ENCODE data around the gene RGS6. TPM values are rescaled to one million over a fixed set of nuclear protein-coding genes. Genes with fewer than 3 reads are reported as not detected.

Gene RGS6
- total RNA-seq, 1 experiment from 2014 or later = not detected

DNA sequence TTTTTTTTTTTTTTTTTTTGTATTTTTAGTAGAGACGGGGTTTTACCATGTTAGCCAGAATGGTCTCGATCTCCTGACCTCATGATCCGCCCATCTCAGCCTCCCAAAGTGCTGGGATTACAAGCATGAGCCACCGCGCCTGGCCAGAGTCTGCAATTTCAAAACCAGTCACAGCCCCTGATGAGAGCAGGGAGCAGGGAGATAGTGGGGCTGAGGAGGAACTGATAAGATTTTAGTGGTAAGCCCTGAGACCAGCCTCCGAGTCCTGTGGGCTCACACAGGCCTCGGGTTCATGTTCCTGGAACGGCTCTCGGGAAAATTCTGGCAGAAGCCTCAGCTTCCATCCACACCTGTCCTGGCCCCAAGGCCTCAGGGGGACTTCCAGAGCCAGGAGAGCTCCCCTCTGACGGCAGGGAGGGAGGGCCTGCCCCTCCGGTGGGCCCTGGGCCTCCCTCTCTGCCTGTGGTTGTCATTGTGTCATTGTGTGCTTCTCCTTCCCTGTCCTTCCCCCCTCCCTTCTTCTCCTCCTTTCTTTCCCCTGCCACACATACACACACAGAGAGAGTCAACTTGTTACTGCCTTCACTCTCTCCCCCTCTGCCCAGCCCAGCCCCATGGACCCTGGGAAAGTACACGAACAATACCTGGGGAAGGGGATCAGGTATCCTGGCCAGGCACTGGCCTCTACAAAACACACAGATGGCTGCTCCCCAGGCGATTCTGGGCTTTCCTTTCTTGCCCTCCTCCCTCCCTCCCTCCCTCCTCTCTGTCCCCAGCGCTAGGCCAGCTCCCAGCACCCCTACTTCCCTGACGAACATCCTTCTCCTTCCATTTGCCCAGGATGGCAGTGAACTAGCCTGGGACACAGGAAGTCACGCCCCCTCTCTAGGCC, 667.6 kb downstream of the RGS6 start:
- H3K9me3 Mint-ChIP-seq (ENCODE audit: unreplicated experiment) = no peaks in the 10 kb centered on the region
- H3K4me1 Mint-ChIP-seq (ENCODE audit: insufficient read depth, unreplicated experiment) = no peaks in the 10 kb centered on the region
- TF ChIP-seq, protein P1, sequence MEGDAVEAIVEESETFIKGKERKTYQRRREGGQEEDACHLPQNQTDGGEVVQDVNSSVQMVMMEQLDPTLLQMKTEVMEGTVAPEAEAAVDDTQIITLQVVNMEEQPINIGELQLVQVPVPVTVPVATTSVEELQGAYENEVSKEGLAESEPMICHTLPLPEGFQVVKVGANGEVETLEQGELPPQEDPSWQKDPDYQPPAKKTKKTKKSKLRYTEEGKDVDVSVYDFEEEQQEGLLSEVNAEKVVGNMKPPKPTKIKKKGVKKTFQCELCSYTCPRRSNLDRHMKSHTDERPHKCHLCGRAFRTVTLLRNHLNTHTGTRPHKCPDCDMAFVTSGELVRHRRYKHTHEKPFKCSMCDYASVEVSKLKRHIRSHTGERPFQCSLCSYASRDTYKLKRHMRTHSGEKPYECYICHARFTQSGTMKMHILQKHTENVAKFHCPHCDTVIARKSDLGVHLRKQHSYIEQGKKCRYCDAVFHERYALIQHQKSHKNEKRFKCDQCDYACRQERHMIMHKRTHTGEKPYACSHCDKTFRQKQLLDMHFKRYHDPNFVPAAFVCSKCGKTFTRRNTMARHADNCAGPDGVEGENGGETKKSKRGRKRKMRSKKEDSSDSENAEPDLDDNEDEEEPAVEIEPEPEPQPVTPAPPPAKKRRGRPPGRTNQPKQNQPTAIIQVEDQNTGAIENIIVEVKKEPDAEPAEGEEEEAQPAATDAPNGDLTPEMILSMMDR (IDR thresholded peaks at IDR 0.05; ENCODE audit: unreplicated experiment) = no peak
- H3K36me3 Mint-ChIP-seq (ENCODE audit: insufficient read depth, unreplicated experiment) = no peaks in the 10 kb centered on the region
- H3K27ac Mint-ChIP-seq (ENCODE audit: low read depth, unreplicated experiment) = no peak overlapping the region
- no peak overlapping the region for H3K4me3 Mint-ChIP-seq (ENCODE audit: unreplicated experiment)
- POLR2A ChIA-PET = no interaction called here
- DNase-seq (ENCODE audit: unreplicated experiment) = no peak
- peaks cover 11% of the 10 kb centered on the region for H3K27me3 Mint-ChIP-seq (ENCODE audit: insufficient read depth, unreplicated experiment)
- no TSS peak for BruUV-seq (replicated peaks)
- CTCF ChIA-PET = interaction anchor here (0.6 kb wide), 2 partner anchors 82 to 87 kb away, joined by 3 to 6 read pairs; no protein-coding TSS in a partner anchor
- intact Hi-C loops (cut with micrococcal nuclease) = no loop called here

DNA sequence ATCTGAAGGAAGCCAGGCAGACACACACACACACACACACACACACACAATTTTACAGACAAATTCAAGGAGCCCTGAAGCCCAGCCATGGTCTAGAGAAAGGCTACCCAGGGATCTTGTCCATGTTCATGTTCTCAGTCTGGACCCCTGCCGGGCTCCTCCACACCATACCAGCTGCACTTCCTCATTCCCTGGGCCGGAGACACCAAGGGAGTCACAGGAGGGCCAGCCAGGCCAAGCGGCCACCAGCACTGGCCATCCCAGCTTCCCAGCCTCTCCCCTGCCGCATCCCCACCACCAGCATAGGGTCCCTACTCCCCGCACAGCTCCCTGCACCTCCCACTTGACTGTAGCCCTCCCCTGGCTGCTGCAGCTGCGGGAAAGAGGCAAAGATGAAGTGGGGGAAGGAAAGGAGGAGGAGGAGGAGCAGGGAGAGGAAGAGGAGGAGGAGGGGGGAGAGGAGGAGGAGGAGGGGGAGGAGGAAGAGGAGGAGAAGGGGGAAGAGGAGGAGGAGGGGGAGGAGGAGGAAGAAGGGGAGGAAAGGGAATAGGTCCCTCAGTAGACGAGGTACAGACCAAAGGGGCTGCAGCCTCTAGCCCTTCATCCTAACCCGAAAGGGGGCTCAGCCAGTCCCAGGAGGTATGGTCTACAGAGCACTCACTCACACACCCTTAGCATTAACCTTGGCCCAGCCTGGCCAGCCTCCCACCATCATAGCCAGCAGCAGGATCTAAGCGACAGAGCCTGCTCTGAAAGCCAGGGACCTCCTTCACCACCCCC, 668.5 kb downstream of the RGS6 start:
- ChIA-PET CTCF (interaction anchor here (0.6 to 0.8 kb wide), 2 partner anchors 37 to 86 kb away, joined by 3 to 6 read pairs; no protein-coding TSS in a partner anchor), POLR2A (no interaction called here)
- no peak for DNase-seq (ENCODE audit: unreplicated experiment)
- H3K9me3 Mint-ChIP-seq (ENCODE audit: unreplicated experiment) = no peaks in the 10 kb centered on the region
- H3K36me3 Mint-ChIP-seq (ENCODE audit: insufficient read depth, unreplicated experiment) = no peaks in the 10 kb centered on the region
- intact Hi-C loops (cut with micrococcal nuclease) = no loop called here
- no peaks in the 10 kb centered on the region for H3K4me1 Mint-ChIP-seq (ENCODE audit: insufficient read depth, unreplicated experiment)
- peaks cover 9% of the 10 kb centered on the region for H3K27me3 Mint-ChIP-seq (ENCODE audit: insufficient read depth, unreplicated experiment)
- TF ChIP-seq, protein P1 (IDR thresholded peaks at IDR 0.05; ENCODE audit: unreplicated experiment) = no peak
- no peak overlapping the region for H3K4me3 Mint-ChIP-seq (ENCODE audit: unreplicated experiment)
- no TSS peak for BruUV-seq (replicated peaks)
- H3K27ac Mint-ChIP-seq (ENCODE audit: low read depth, unreplicated experiment) = no peak overlapping the region

DNA sequence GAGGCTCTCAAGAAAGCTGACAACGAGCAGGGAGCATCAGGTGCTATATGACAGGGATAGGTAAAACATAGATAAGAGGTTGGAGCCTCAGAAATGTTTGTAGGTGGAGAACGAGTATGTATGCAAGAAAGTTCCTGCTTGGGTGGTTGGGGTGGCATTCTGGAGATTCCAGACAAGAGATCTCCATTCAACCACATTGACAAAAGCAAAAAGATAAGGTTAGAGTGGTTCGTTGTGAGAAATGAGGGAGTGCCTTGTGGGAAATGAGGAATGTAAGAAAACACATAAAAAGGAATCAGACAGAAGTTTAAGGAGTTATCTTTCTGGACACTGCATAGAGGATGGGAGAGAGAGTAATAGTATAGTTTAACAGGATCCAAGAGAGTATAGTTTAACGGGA, 671.4 kb downstream of the RGS6 start:
- Mint-ChIP-seq H3K27me3 (ENCODE audit: insufficient read depth, unreplicated experiment) (no peaks in the 10 kb centered on the region), H3K9me3 (ENCODE audit: unreplicated experiment) (no peaks in the 10 kb centered on the region), H3K4me3 (ENCODE audit: unreplicated experiment) (no peak overlapping the region), H3K27ac (ENCODE audit: low read depth, unreplicated experiment) (no peak overlapping the region), H3K36me3 (ENCODE audit: insufficient read depth, unreplicated experiment) (no peaks in the 10 kb centered on the region), H3K4me1 (ENCODE audit: insufficient read depth, unreplicated experiment) (peaks cover 10% of the 10 kb centered on the region)
- TF ChIP-seq, protein P1 (IDR thresholded peaks at IDR 0.05; ENCODE audit: unreplicated experiment) = no peak
- no peak for DNase-seq (ENCODE audit: unreplicated experiment)
- ChIA-PET CTCF (no interaction called here), POLR2A (no interaction called here)
- no TSS peak for BruUV-seq (replicated peaks)
- intact Hi-C loops (cut with micrococcal nuclease) = no loop called here

DNA sequence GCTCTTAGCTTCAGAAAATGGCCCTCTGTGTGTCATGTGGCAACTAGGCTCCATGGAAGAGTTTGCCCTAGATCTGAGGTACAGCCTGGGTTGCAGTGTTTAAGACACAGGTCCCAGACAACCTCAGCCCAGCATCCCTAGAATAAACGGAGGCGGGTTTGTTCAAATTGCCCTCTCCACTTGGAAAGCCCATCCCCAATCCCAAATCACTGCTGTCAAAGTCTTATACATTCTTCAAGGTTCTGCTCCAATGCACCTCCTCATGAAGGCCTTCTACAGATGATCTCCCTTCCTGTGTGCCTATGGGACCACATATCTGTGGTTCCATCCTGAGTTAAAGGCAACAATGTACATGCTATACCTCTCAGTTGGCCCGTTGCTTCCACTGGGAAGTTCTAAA, 671.9 kb downstream of the RGS6 start:
- no peak overlapping the region for H3K27ac Mint-ChIP-seq (ENCODE audit: low read depth, unreplicated experiment)
- no peak overlapping the region for H3K4me3 Mint-ChIP-seq (ENCODE audit: unreplicated experiment)
- TF ChIP-seq, protein P1 (IDR thresholded peaks at IDR 0.05; ENCODE audit: unreplicated experiment) = no peak
- ChIA-PET POLR2A (no interaction called here), CTCF (no interaction called here)
- DNase-seq (ENCODE audit: unreplicated experiment) = no peak
- intact Hi-C loops (cut with micrococcal nuclease) = no loop called here
- H3K4me1 Mint-ChIP-seq (ENCODE audit: insufficient read depth, unreplicated experiment) = peaks cover 14% of the 10 kb centered on the region
- no peaks in the 10 kb centered on the region for H3K27me3 Mint-ChIP-seq (ENCODE audit: insufficient read depth, unreplicated experiment)
- H3K36me3 Mint-ChIP-seq (ENCODE audit: insufficient read depth, unreplicated experiment) = no peaks in the 10 kb centered on the region
- no peaks in the 10 kb centered on the region for H3K9me3 Mint-ChIP-seq (ENCODE audit: unreplicated experiment)
- no TSS peak for BruUV-seq (replicated peaks)

Measured in MCF 10A (cell line).